Renal pelvis (tissue), 4 donors: ENCODE data around the gene TCFL5. TPM values are rescaled to one million over a fixed set of nuclear protein-coding genes. Genes with fewer than 3 reads are reported as not detected.

Experiments
- DNase-seq: peaks from one replicate; pipeline ENCODE4 v3.0.0-alpha.2; 2013
- polyA plus RNA-seq, 3 donors: library from polyadenylated mRNA; unstranded; fragments of 120-200 nt; gene quantifications; one replicate each; pipeline ENCODE4 v1.2.1, GENCODE V29; 2013; ENCODE audit not compliant: insufficient read length in 3 of 3

Gene TCFL5
- polyA plus RNA-seq, 3 donors, result 11.3 to 13.2 (median 12.7) TPM

DNA sequence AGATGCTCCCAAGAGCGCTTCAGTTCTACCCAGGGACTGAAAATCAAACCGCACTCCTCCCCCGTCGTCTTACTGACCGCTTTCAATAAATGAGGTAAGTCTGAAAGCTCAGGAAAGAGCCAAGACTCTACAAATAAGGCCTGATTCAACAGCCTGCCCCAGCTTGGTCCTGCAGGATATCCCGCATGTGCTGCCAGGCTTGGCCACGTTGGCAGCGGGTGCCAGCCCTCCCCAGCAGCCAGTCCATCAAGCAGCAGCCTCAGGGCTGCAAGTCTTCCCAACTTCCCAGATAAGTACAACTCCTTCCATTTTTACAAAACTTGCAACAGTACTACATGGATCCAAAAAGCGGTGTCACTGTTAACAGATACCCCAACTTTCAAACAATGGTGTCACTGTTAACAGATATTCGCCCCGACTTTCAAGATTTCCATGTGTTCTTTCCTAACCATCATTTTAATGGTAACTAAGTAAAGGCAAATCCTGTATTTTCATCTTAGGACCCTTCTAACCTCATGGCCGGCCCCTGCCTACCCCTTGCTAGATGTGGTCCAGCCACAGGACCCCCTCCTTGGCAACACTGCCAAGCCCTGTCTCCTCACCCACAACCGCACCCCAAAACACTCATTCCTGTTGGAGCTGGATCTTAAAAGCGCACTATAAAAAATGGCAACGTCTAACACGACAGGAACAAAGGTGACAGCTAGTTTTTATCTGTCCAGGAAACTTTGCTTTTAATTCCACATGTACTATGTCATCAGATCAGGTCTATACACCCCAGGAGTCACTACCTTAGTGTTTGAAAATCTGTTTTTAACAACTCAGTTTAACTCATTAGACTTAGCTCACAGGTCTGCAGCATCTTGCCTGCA, 36.7 kb upstream of the TCFL5 start:
- DNase-seq, result no peak

DNA sequence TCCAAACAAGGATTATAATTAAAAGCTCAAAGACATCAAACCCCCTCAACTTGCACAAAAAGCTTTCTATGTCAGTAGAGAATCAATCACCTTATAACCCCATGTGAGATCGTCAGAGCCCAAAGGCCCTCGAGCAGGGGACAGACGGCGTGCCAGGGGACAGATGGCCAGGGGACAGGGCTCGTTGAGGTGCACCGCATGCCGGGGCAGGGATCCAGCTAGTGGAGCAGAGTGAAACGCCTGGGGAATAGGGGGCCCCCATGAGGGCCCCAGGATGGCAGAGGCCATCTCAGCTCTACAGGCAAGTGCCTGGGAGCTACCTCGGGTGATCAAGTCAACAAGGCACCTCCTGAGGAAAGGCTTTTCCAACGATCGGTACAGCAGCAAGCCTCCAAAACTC, 36.0 kb upstream of the TCFL5 start:
- no peak for DNase-seq

DNA sequence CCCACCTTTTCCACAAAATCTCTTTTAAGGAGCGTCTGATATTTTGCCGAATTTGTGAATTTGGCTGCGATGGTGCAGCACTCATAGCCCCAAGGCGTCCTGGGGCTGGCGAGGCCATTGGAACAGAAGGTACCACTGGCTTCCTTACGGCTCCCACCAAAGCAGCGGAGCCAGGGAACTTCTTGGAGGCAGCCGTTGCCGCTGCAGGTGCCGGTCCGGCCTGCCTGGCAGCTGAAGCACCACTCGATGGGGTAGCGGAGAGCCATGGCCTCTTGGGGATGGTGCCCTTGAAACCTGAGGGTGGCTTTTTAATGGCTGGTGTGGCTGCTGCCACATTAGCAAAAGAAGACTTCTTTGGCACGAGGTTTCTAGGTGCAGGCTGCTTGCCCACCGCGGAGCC, 34.9 kb upstream of the TCFL5 start:
- DNase-seq, result no peak

DNA sequence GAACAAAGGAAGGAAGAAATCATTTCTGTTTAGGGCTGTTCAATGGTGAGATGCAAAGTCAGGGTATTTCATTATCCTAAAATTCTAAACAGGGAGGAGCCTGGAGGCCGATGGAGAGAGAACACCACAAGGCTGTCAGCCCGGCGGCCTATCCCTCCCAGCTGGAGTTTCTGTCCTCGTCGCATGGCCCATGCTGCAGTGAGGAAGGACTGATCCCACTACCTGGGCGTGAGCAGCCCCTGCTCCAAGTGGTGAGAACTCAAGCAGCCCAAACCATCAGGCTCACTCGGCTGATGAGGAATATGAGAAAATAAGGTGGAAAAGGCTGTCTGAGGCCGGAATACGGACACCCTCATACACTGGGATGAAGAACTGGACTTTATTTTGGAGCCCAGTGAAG, 33.9 kb upstream of the TCFL5 start:
- DNase-seq, result no peak

DNA sequence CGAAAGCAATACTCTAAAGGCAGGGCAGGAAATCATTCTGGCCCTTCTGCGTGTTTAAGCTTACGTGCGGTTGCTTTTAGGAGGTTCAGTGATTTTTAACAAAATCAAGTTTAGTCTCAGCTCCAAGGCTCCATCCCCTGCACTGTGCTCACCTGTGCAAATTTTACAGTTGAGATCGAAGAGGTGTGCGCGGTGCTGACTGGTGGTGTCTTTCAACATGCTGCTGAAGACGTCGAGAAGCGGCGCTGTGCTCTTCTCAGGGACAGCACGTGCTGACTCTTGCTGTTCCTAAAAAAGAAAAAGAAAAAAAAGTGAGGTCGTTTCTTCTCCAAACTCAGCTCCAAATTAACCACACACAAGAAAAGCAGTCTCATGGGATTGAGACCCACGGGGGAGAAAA, 32.6 kb upstream of the TCFL5 start:
- DNase-seq, result no peak

DNA sequence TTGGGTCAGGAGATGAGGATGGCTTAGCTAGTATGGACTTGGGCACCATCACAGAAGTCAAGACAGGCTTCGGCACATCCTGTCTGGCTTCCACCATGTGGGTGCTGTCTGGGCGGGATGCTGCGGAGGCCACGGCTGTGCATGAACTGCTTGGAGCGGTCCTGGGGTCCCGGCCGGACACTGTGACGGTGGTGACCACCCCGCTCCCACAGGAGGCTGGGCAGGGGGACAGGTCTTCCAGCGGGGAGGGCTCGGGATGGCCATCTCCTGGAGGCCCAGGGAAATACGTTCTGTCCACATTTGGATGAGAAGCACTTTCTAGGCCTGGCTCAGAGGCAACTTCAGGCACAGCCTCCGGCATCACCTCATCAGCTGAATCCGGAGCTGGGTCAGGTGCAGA, 32.1 kb upstream of the TCFL5 start:
- DNase-seq, result no peak

DNA sequence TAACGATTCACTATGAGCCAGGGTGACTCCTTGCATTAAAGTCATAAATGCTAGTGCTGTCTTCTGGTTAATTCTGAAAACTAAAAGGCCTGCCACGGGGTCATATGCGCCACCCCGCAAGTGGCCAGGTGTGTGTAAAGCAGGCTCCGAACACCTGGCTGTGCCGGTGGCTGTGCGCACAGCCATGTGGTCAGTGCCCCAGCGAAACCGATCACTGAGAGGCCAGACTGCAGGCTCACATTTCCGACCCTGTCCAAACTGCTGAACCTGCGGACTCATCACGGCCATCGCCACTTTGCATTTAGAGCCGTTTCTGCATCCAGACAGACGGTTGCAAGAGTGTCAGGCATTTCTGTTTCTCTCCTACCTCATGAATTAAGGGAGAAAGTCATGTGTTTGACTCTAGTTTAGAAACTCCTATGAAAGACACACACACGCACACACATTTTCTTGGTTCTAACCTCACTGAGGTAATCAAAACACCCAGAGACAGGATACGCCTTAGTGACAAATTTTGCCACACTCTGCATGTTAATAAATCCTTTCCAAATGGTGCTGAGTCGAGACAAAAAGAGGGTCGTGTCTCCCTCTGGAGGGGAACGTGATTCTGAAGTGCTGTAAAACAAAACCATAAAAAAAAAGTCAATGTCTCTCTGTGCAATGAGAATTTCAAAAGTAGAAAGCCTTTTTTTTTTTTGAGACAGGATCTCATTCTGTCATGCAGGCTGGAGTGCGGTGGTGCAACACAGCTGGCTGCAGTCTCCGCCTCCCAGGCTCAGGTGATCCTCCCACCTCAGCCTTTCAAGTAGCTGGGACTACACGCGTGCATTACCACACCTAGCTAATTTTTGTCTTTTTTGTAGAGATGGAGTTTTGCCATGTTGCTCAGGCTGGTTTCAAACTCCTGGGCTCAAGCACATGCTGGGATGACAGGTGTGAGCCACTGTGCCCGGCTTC, 31.0 kb upstream of the TCFL5 start:
- DNase-seq, result no peak

DNA sequence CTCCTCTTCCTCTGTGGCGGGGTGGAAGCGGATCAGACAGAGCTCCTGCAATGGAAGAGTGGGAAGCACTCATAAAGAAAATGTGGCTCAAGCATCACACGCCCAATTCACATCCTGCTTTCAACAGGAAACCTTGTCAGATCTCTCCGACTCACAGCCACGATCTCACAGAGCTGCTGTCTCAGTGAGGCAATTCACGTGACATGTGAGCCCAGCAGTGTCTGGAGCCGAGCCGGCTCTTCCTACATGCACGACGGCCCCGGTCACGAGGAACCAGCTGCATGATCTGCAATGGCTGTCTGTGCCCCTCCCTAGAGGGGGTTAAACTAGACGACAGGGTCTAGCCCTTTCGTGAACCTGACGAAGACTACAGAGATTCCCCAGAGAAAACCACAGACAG, 29.5 kb upstream of the TCFL5 start:
- DNase-seq, result no peak

DNA sequence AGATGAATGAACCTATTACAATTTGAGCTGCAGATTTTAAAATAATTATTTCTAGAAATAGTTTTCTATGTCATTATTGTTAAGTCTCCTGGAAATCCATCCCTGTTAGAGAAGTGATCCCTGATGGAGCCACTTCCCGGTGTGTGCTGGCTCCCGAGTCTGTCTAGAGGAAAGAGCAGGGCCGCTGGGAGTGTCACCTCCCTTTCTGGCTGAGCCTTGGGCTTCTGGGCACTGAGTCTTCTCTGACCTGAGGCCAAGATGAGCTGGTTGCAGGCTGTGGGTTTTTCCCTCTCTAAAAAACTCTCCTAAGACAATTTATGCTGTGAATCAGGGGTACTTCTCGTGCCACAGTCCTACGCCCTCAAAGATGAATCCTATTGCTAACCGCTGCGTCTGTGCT, 28.8 kb upstream of the TCFL5 start:
- DNase-seq, result no peak

DNA sequence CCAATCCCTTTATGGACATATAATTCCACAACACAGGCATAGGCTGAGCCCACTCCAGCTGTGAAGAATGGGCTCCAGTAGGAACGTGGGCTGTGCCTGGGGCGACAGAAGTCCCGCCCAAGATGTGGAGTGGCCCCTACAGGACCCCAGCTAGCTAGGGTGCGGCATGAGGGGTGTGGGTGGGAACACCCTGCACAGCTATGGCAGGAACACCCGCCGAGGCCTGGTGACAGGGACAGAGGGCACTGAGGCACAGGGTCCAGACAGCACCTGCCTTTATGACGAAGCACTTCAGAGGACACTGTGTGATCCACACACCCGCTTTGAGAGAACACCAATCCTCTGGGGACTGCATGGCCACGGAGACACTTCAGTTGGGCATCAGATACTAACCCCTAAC, 28.2 kb upstream of the TCFL5 start:
- no peak for DNase-seq

DNA sequence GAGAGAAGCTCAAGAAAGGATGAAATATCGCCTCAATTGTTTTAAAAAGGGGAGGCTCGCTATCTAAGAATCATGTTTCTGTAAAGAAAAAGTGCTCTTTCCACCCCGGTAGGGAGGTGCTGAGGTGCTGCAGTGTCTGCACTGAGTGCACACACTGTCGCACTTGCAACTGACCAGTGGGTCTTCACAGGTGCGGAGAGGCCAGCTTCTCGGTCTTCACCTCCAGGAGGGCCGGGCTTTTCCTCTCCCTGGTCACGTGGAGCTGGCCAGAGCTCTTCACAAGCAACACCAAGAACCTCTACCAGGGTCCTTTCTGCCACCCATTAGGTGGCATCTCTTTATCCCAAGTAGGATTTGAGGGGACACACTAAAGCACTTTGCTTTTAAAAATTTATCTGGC, 27.8 kb upstream of the TCFL5 start:
- no peak for DNase-seq

DNA sequence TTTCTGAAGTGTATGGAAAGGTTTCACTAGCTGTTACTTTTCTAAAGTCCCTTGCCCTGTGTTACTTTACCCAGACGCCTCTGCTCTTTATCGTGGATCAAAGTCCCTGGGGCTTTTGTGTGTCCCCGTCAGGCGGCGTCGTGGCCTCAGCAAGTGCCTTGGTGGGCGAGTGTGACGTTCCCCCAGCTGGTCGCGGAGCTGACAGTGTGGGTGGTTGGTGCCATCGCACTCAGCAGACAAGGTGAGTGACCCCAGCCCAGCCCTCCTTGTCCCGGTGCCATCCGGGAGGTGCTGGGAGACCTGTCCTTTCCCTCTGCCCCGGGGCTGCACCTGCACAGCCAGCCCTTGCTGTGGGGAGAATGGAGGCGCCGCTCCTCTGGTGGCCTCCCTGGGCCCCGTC, 27.3 kb upstream of the TCFL5 start:
- no peak for DNase-seq

DNA sequence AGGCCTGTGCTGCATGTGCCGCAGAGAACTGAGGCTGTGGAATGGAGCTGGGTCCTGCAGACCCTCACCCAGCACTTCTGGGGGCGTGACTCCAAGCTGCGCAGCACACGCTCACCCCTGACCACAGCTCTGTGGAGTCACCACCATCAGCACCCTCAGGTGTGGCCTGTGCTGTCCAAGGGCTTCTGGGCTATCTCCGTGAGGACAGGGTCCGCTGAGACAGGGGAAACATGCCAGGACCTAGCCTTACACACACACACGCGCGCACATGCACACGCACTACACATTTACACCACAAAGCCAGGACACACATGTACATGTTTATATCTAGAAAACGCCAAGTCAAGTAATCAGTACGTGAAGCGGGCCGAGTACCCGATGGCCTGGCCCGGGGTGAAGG, 26.8 kb upstream of the TCFL5 start:
- DNase-seq, result no peak

DNA sequence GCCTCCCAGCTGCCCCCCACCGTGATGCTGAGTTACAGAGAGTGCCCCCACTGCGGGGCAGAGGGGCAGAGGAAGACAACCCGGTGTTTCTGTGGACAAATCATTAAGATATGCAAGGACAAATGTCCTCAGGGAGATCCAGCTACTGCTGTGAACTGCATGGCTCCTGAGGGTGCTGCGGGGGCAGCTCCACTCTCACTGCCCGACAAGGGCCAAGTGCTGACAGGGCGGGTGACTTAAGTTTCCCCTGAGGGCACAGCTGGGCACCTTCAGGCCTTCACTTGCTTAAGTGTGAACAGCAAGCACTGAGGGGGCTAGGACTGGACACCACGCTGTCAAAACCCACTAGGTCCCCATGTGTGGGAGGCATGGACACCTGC, 26.2 kb upstream of the TCFL5 start:
- DNase-seq, result no peak

DNA sequence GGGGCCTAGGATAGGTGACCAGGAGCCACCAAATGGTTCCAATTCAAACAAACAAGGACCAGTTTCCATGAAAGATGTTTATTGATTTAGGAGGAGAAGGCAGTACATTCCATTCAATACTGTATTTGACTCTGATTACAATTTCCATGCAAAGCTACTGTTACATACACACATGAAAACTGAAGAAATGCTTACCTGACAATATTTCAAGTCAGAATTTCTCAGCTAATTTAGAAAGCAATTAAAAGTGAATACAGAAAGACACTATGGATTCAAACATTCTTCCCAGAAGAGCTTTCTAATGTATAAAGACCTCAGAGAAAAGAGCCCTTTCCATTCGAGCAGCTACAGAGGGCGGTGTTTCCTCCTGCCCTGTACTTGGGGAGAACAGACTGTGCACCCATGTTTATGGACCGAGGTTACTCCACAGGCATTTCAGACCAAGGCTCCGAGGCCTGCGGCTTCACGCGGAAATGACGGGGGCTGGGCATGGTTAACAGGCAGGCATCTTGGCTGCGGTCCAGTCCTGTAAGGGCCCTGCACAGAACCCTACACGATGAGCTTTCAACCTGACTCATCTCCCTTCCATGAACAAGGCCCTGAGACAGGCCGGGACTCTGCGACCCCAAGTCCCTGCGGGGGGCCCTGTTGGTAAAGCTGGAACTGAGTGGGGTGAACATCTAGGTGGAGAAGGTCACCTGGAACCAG, 25.7 kb upstream of the TCFL5 start:
- DNase-seq, result no peak

DNA sequence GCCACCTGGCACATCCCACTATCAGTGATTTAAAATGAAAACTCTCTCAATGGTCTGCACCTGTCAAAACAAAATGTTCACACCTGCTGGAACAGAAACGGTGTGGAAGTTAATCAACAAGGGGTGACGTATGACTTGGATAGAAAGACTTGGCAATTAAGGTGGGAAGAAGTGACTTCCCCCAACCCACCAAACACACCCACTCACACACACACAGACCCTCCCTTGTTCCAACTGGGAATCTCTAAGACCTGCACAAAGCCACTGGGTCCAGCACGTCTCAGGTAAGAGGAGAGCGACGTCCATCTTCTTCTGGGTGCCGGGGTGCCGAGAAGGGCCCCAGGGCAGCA, 25.1 kb upstream of the TCFL5 start:
- DNase-seq, result no peak

DNA sequence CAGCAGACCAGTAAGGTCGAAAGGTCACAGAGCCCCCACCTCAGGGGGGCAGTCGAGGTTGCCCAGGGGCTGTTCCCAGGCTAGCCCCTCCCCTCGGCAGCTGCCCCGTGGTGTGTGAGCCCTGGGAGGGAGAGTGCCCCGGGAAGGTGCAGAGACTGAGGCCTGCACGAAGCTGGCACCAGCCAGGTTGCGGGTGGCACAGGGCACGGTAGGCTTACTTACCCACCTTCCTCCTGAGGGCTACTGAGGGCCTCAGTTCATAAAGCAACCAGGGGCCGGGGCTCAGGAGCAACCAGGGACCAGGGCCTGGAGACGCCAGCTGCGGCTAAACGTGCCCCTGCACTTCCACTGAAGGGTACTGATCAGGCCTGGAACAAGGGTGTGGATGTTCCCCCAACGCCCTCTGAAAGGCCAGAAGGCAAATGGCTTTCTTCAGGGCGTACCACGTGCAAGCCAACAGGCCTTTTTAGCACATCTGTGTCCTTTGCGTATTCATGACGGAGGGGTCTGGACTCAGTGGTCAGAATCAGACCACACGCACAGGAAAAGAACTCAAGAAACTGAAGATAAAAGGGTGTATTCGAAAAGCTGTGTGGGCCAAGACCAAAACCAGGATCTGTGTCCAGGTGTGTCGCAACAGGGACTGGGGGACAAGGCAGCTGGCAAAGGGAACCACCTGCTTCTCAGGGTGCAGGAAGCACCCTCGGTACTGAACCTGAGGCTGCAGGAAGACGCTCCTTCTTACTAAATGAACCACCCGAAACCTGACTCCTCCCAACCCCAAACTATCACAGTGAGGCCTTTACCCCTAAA, 24.5 kb upstream of the TCFL5 start:
- DNase-seq, result no peak

DNA sequence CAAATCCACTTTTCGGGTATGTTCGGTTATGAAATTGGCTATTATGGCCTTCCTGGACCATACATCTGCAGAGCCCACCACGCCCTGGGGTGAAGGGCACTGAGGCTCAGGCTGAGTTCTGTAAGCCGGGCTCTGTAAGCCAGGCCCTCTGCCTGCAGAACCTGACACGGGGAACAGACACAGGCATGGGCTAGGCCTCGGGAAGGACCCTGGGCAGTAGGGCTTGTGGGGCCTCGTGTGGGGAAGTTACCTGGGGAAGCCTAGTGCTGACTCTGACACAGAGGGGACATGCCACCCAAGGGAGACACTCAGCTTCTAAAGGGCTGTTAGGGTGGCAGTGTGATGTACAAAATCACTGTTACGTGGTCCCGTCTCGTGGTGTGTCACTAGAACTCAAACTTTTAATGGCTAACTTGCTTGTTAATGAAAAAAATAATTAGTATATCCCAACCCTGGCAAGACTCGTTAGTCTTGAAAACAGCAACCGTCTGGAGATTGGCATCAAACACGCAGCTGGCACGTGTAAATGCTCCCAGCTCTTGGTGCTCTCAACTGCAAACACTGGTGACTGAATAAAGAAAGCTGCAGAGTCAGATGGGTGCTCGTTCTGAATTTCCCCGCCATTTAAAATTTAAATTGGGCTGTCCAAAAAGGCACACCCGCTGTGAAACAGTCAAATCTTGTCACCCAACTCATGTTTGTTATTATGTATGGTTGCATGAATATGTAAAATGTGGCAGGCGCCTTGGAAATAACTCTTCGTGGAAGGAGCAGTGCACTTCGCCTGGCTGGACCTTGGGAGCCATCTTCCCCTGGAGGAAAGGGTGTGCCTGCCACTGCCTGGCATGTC, 23.6 kb upstream of the TCFL5 start:
- no peak for DNase-seq

DNA sequence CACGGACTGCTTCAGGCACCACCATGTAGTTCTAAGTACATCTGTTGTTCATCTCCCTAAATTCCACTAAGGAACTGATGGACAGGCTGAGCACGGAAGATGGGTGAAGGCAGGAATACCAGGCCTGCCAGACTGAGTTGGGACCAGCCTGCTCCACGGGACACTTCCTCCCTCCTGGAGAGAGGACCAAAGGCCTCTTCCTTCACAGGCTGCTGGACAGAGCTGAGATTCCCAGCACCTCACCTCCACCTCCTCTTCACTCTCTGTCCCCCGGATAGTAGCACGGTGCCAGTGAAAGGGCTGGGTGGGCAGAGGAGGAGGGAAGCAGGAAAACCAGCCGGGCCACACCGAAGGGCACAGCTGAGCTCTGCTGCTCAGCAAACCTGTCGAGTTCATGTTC, 22.9 kb upstream of the TCFL5 start:
- no peak for DNase-seq

DNA sequence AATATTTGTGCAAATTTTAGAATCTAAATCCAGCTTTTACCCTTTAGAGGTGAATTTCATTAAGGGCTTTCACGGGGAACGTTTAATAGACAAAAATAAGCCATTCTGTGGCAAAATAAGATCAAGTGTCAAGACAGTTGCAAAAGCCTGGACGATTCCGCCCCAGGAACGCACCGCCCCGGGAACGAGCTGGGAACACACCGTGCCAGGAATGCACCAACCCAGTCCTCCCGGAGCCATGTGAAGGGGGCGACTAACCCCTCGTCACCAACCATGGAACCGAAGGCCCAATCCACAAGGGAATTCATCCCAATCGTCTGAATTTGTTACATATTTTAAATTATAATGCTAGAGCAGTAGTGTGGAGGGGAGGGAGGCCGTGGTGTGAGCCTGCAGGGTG, 20.8 kb upstream of the TCFL5 start:
- no peak for DNase-seq
